ENCODE measurements around the gene TBC1D14. TPM values are rescaled to one million over a fixed set of nuclear protein-coding genes. Genes with fewer than 3 reads are reported as not detected.

The TBC1D14 gene
- total RNA-seq, 2 experiments from 2014 or later, result 23.6 to 24.6 TPM

DNA sequence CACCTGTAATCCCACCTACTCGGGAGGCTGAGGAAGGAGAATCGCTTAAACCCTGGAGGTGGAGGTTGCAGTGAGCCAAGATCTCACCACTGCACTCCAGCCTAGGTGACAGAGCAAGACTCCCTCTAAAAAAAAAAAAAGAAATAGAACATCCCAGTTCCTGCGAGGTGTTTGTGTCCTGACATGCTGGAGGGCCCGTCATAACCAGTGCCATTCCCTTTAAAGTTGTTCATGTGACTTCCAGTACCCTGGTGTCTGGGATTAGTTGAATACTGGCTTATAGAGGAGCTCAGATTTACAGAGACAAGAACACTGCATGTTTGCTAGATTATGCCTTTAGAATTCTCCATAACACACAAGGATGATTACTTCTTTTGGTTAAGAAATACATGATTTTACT is 95.9 kb downstream of the TBC1D14 start:
- Mint-ChIP-seq H3K4me1 (ENCODE audit: low read depth) (no peaks in the 10 kb centered on the region), H3K36me3 (ENCODE audit: low read depth) (peaks cover 34% of the 10 kb centered on the region), H3K27ac (no peak overlapping the region), H3K4me3 (no peak overlapping the region), H3K27me3 (ENCODE audit: low read depth) (no peaks in the 10 kb centered on the region), H3K9me3 (no peaks in the 10 kb centered on the region)
- intact Hi-C loops (cut with micrococcal nuclease), result no loop called here
- CTCF ChIA-PET, result interaction anchor here (0.7 to 1.3 kb wide), 2 partner anchors 18 to 272 kb away, joined by 4 read pairs; no protein-coding TSS in a partner anchor
- DNase-seq, result no peak

DNA sequence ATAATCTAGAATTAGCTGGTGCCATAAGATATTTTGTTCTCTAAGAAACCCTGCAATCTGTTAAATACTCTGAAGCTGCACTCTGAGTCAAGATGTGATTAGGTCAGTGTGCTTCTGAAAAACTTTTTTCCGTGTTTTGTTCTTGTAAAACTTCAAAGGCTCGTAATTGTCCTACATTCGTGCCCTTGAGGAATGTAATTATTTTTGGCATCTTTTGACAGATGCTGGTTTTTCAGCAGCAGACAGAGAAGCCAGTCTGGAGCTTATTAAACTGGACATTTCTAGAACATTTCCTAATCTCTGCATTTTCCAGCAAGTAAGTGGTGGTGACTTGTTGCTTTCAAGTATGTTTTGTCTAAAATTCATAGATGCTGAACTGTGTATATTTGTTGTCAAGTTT is 96.8 kb downstream of the TBC1D14 start:
- H3K36me3 Mint-ChIP-seq (ENCODE audit: low read depth), result peaks cover 33% of the 10 kb centered on the region
- H3K9me3 Mint-ChIP-seq, result no peaks in the 10 kb centered on the region
- H3K4me1 Mint-ChIP-seq (ENCODE audit: low read depth), result no peaks in the 10 kb centered on the region
- DNase-seq, result no peak
- H3K4me3 Mint-ChIP-seq, result no peak overlapping the region
- no peak overlapping the region for H3K27ac Mint-ChIP-seq
- intact Hi-C loops (cut with micrococcal nuclease), result no loop called here
- CTCF ChIA-PET, result no interaction called here
- no peaks in the 10 kb centered on the region for H3K27me3 Mint-ChIP-seq (ENCODE audit: low read depth)

GRCh38 chr4:7007142-7007907 is 97.7 kb downstream of the TBC1D14 start:
- Mint-ChIP-seq H3K9me3 (no peaks in the 10 kb centered on the region), H3K27ac (no peak overlapping the region), H3K36me3 (ENCODE audit: low read depth) (peaks cover 28% of the 10 kb centered on the region), H3K4me3 (no peak overlapping the region), H3K4me1 (ENCODE audit: low read depth) (no peaks in the 10 kb centered on the region), H3K27me3 (ENCODE audit: low read depth) (no peaks in the 10 kb centered on the region)
- CTCF ChIA-PET, result interaction anchor here (0.6 kb wide), 1 partner anchor 256 kb away, joined by 4 read pairs; no protein-coding TSS in a partner anchor
- no peak for DNase-seq
- intact Hi-C loops (cut with micrococcal nuclease), result no loop called here

- intact Hi-C loops (cut with micrococcal nuclease), result no loop called here
- no peak for DNase-seq
- Mint-ChIP-seq H3K4me1 (ENCODE audit: low read depth) (no peaks in the 10 kb centered on the region), H3K27me3 (ENCODE audit: low read depth) (no peaks in the 10 kb centered on the region), H3K9me3 (no peaks in the 10 kb centered on the region), H3K36me3 (ENCODE audit: low read depth) (peaks cover 29% of the 10 kb centered on the region), H3K4me3 (no peak overlapping the region), H3K27ac (no peak overlapping the region)
- CTCF ChIA-PET, result no interaction called here
Measured at GRCh38 chr4:7007944-7008343, 98.3 kb downstream of the TBC1D14 start.

- Mint-ChIP-seq H3K4me3 (no peak overlapping the region), H3K27ac (no peak overlapping the region), H3K27me3 (ENCODE audit: low read depth) (no peaks in the 10 kb centered on the region), H3K4me1 (ENCODE audit: low read depth) (peaks cover 2% of the 10 kb centered on the region), H3K36me3 (ENCODE audit: low read depth) (peaks cover 39% of the 10 kb centered on the region), H3K9me3 (no peaks in the 10 kb centered on the region)
- intact Hi-C loops (cut with micrococcal nuclease), result no loop called here
- CTCF ChIA-PET, result interaction anchor here (0.6 kb wide), 1 partner anchor 283 kb away, joined by 6 read pairs; no protein-coding TSS in a partner anchor
- DNase-seq, result no peak
Measured at GRCh38 chr4:7009564-7009963, 99.9 kb downstream of the TBC1D14 start.

DNA sequence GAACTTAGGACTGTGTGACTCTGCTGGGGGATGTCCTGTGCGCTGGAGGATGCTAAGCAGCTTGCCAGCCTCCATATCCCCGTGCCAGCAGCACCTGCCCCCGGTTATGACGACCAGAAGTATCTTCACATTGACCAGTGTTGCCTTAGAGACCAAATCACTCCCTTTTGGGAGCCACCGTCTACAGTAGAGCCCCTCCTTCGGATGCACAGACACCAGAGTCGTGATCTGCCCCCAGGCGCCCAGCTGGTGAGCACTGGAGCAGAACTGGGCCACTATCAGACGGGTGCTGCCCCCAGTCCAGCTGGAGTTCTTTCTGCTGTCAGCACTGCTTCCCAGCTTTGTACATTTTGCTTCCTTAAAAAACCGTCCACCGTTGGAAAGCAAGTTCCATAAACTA is 103.5 kb downstream of the TBC1D14 start:
- intact Hi-C loops (cut with micrococcal nuclease), result no loop called here
- H3K4me3 Mint-ChIP-seq, result no peak overlapping the region
- no peak for DNase-seq
- H3K9me3 Mint-ChIP-seq, result no peaks in the 10 kb centered on the region
- H3K36me3 Mint-ChIP-seq (ENCODE audit: low read depth), result peaks cover 40% of the 10 kb centered on the region
- CTCF ChIA-PET, result interaction anchor here (1.3 kb wide), 1 partner anchor 58 kb away, joined by 3 read pairs; no protein-coding TSS in a partner anchor
- H3K27me3 Mint-ChIP-seq (ENCODE audit: low read depth), result no peaks in the 10 kb centered on the region
- peaks cover 2% of the 10 kb centered on the region for H3K4me1 Mint-ChIP-seq (ENCODE audit: low read depth)
- no peak overlapping the region for H3K27ac Mint-ChIP-seq

GRCh38 chr4:7014815-7015214 is 105.2 kb downstream of the TBC1D14 start:
- H3K27me3 Mint-ChIP-seq (ENCODE audit: low read depth), result no peaks in the 10 kb centered on the region
- peaks cover 2% of the 10 kb centered on the region for H3K4me1 Mint-ChIP-seq (ENCODE audit: low read depth)
- CTCF ChIA-PET, result no interaction called here
- no peak overlapping the region for H3K27ac Mint-ChIP-seq
- H3K36me3 Mint-ChIP-seq (ENCODE audit: low read depth), result peaks cover 33% of the 10 kb centered on the region
- intact Hi-C loops (cut with micrococcal nuclease), result no loop called here
- no peak overlapping the region for H3K4me3 Mint-ChIP-seq
- DNase-seq, result no peak
- H3K9me3 Mint-ChIP-seq, result no peaks in the 10 kb centered on the region

DNA sequence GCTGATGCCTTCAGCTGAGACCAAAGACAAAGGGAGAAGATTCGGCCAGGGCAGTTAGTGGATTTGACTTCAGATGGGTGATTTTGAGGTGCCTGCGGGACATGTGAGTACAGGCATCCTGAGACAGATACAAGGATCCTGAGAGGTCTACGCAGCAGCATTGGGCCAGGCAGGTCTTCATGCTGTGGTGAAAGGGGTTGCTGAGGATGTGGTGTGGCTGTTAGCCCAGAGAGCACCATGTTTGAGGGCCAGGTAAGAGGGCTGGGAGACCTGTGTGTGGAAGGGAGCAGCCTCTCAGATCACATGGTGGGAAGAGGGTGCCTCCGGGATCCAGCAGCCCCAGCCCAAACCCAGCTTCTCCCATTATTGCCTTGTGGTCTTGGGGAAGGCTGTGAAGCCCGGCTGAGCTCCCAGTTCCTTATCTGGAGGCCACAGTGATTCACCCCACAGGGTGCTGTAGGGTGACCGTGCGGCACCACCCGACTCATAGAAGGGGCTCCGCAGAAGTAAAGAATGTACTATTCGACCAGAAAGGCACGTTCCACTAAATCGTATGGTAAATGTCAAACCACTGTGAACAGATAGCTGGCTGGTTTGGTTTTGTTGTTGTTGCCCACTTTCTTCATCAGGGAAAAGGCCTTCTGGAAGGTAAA is 105.9 kb downstream of the TBC1D14 start:
- no peaks in the 10 kb centered on the region for H3K27me3 Mint-ChIP-seq (ENCODE audit: low read depth)
- CTCF ChIA-PET, result no interaction called here
- H3K9me3 Mint-ChIP-seq, result no peaks in the 10 kb centered on the region
- H3K27ac Mint-ChIP-seq, result no peak overlapping the region
- H3K36me3 Mint-ChIP-seq (ENCODE audit: low read depth), result peaks cover 27% of the 10 kb centered on the region
- DNase-seq, result no peak
- intact Hi-C loops (cut with micrococcal nuclease), result no loop called here
- H3K4me1 Mint-ChIP-seq (ENCODE audit: low read depth), result peaks cover 2% of the 10 kb centered on the region
- no peak overlapping the region for H3K4me3 Mint-ChIP-seq

DNA sequence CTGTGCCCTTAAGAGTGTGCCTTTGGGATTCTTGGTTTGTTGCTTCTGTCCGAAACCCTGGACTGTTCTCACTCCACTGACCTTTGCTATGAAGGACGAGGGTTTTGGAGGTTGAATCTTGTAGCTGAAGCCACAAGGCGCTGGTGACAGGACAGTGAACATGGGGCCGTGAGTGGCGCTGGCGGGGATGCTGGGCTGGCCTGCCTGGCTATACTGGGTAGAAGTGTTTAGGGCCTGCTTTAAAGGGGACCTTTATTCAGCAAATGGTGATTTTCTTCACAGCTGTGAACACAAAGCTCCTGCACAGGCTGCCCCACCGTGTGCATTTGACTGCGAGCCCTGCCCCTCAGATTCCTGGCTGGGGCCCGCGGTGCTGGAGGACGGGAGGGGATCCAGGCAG is 106.5 kb downstream of the TBC1D14 start:
- Mint-ChIP-seq H3K4me1 (ENCODE audit: low read depth) (peaks cover 2% of the 10 kb centered on the region), H3K27me3 (ENCODE audit: low read depth) (no peaks in the 10 kb centered on the region), H3K27ac (no peak overlapping the region), H3K4me3 (no peak overlapping the region), H3K9me3 (no peaks in the 10 kb centered on the region), H3K36me3 (ENCODE audit: low read depth) (peaks cover 21% of the 10 kb centered on the region)
- CTCF ChIA-PET, result no interaction called here
- intact Hi-C loops (cut with micrococcal nuclease), result no loop called here
- no peak for DNase-seq

DNA sequence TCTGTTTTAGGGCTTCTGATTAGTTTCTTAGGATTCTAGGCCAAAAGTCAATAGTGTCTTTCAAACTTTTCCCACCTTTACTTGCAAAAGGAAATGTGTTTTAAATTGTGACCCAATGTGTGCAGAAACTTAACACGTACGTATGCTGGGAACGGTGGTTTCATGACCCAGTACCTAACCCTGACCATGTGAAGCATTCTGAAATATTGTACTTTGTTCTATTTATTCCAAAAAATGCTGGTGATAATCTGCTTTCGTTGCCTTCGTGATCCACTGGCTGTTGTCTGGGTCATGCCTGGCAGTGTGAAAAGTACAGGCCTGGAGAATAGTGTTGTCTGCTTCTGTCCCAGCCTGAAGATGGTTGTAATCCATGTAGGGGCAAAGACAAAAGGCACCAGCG is 106.9 kb downstream of the TBC1D14 start:
- intact Hi-C loops (cut with micrococcal nuclease), result no loop called here
- no peak for DNase-seq
- no peaks in the 10 kb centered on the region for H3K27me3 Mint-ChIP-seq (ENCODE audit: low read depth)
- H3K4me1 Mint-ChIP-seq (ENCODE audit: low read depth), result peaks cover 2% of the 10 kb centered on the region
- no peaks in the 10 kb centered on the region for H3K9me3 Mint-ChIP-seq
- CTCF ChIA-PET, result no interaction called here
- no peak overlapping the region for H3K4me3 Mint-ChIP-seq
- H3K27ac Mint-ChIP-seq, result no peak overlapping the region
- H3K36me3 Mint-ChIP-seq (ENCODE audit: low read depth), result peaks cover 20% of the 10 kb centered on the region

DNA sequence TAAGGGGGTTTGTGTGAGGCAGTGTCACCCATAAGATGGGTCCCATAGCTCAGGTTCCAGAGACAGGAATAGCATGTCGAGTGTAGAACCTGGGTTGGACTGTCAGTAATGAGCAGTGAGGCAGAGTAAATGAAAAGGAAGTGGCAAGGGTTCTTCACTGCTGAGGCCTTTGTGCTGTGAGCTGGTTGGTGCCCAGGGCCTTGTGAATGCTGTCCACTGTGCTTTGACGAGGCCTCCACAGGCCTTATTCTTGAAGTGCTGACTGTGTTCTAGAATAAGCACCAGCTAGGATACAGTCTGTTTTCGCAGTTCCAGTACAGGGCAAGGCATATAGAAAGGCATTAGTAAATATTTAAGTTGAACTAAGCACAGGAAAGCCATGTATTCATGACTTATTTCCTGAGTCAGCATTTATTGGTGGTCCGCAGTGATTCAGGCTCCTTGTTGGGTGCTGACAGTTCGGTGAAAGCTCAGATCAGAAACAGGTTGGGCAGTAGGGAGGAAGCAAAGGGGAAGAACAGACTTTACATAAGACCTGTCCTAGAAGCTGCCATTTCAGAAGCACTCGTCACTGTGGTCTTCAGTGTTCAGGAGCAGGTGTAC is 107.9 kb downstream of the TBC1D14 start:
- Mint-ChIP-seq H3K36me3 (ENCODE audit: low read depth) (peaks cover 23% of the 10 kb centered on the region), H3K4me3 (no peak overlapping the region)

GRCh38 chr4:7018281-7018680 is 108.7 kb downstream of the TBC1D14 start:
- Mint-ChIP-seq H3K4me3 (no peak overlapping the region), H3K27ac (no peak overlapping the region), H3K27me3 (ENCODE audit: low read depth) (no peaks in the 10 kb centered on the region), H3K9me3 (no peaks in the 10 kb centered on the region), H3K4me1 (ENCODE audit: low read depth) (peaks cover 2% of the 10 kb centered on the region), H3K36me3 (ENCODE audit: low read depth) (peaks cover 18% of the 10 kb centered on the region)
- no peak for DNase-seq
- intact Hi-C loops (cut with micrococcal nuclease), result no loop called here
- CTCF ChIA-PET, result interaction anchor here (1.5 kb wide), 1 partner anchor 85 kb away, joined by 3 read pairs; no protein-coding TSS in a partner anchor

More for the DNA sequence above, 107.9 kb downstream of the TBC1D14 start:
- CTCF ChIA-PET, result interaction anchor here (0.6 to 1.5 kb wide), 2 partner anchors 12 to 85 kb away, joined by 3 read pairs; no protein-coding TSS in a partner anchor
- Mint-ChIP-seq H3K9me3 (no peaks in the 10 kb centered on the region), H3K27ac (no peak overlapping the region), H3K27me3 (ENCODE audit: low read depth) (no peaks in the 10 kb centered on the region), H3K4me1 (ENCODE audit: low read depth) (peaks cover 2% of the 10 kb centered on the region)
- DNase-seq, result no peak
- intact Hi-C loops (cut with micrococcal nuclease), result no loop called here
